Amygdala (tissue), 56 donors: ENCODE results near the gene GCHFR.

Experiments
- DNase-seq, 56 donors: peaks; one replicate each; lab custom pipeline; 2025; lab: John Stamatoyannopoulos, UW

The GCHFR gene

GRCh38 chr15:40807888-40808461 is 44.1 kb downstream of the GCHFR start:
- DNase-seq = peak in 2 of 56 donors; percentile 17 to 18

- DNase-seq = no peak
Observed at GRCh38 chr15:40808861-40809450, 45.1 kb downstream of the GCHFR start.

- no peak for DNase-seq
Observed at GRCh38 chr15:40812721-40813425, 49.0 kb downstream of the GCHFR start.

- DNase-seq = peak in 12 of 56 donors; percentile 2 to 20 (median 6)
Observed at GRCh38 chr15:40815042-40815698, 51.3 kb downstream of the GCHFR start.
